Spleen (tissue), 11 donors: ENCODE measurements around the gene MYL3. TPM values are rescaled to one million over a fixed set of nuclear protein-coding genes. Genes with fewer than 3 reads are reported as not detected.

ENCODE experiments used
- DNase-seq: peaks from one replicate; pipeline ENCODE4 v3.0.0-alpha.2; 2020
- H3K27ac ChIP-seq, 8 donors: fragments of 200-600 bp; sonication (generic) in 7 of 8; 1 replicate in 4 of 8; 2 replicates in 4 of 8; pipeline versions ENCODE4 v1.5.0 to v1.8.0; 2016 to 2021; ENCODE audit warnings: inconsistent platforms in 4 of 8, mild to moderate bottlenecking in 4 of 8, moderate library complexity in 1 of 8
- H3K27me3 ChIP-seq, 7 donors: fragments of 200-600 bp; sonication (generic) in 6 of 7; replicated peaks in 1 of 7; 1 replicate in 4 of 7; 2 replicates in 3 of 7; pipeline versions ENCODE4 v1.5.0 to v1.8.0; 2016 to 2021; ENCODE audit warnings: inconsistent platforms in 3 of 7, mild to moderate bottlenecking in 1 of 7
- H3K36me3 ChIP-seq, 6 donors: fragments of 200-600 bp; sonication (generic) in 5 of 6; 1 replicate in 4 of 6; 2 replicates in 2 of 6; pipeline versions ENCODE4 v1.5.0 to v1.8.0; 2016 to 2021; ENCODE audit warnings: inconsistent platforms in 2 of 6
- H3K4me1 ChIP-seq, 6 donors: fragments of 200-600 bp; sonication (generic) in 5 of 6; 1 replicate in 3 of 6; 2 replicates in 3 of 6; pipeline versions ENCODE4 v1.5.0 to v1.8.0; 2016 to 2021; ENCODE audit warnings: inconsistent platforms in 3 of 6
- H3K4me3 ChIP-seq, 8 donors: fragments of 200-600 bp; sonication (generic) in 7 of 8; 1 replicate in 4 of 8; 2 replicates in 4 of 8; pipeline versions ENCODE4 v1.5.0 to v1.8.0; 2016 to 2021; ENCODE audit warnings: inconsistent platforms in 4 of 8, mild to moderate bottlenecking in 4 of 8, moderate library complexity in 2 of 8
- H3K9me3 ChIP-seq, 8 donors: fragments of 200-600 bp; sonication (generic) in 7 of 8; 1 replicate in 4 of 8; 2 replicates in 4 of 8; pipeline versions ENCODE4 v1.5.0 to v1.8.0; 2016 to 2021; ENCODE audit warnings: inconsistent platforms in 4 of 8
- CTCF ChIP-seq, 11 experiments: fragments of 200-600 bp in 7 of 11; fragments of 450-650 bp in 4 of 11; sonication (generic) in 4 of 11; IDR thresholded peaks in 8 of 11; conservative IDR thresholded peaks in 3 of 11; 1 replicate in 7 of 11; 2 replicates in 4 of 11; pipeline versions ENCODE4 v1.4.0 to v1.8.0; 2016 to 2021; ENCODE audit warnings: antibody characterized with exemption in 11 of 11, inconsistent platforms in 4 of 11, mild to moderate bottlenecking in 1 of 11
- POLR2A ChIP-seq, 3 donors: fragments of 450-650 bp; IDR thresholded peaks; one replicate each; pipeline ENCODE4 v1.5.1; 2017; ENCODE audit warnings: antibody characterized with exemption in 3 of 3, mild to moderate bottlenecking in 1 of 3
- POLR2AphosphoS5 ChIP-seq, 3 donors: sonication (generic); formaldehyde crosslinking; IDR thresholded peaks; one replicate each; pipeline ENCODE4 v1.5.1; 2017; ENCODE audit warnings: antibody characterized with exemption in 3 of 3
- WGBS, 5 donors: extraction: QIAGEN DNeasy Blood & Tissue Kit in 3 of 5; methylation state at CpG; one replicate each; pipeline versions ENCODE4 v1.1.5 to v1.1.7; 2013 to 2018; 5-methylcytosine and 5-hydroxymethylcytosine counted together
- intact Hi-C: fragments of 100-400 bp; cut with DNase I; formaldehyde crosslinking; loops from one replicate; pipeline ENCODE4 v1.15.0; 2023; ENCODE audit warnings: low total_unique reads
- polyA plus RNA-seq, 3 donors: library from polyadenylated mRNA; stranded (reverse); fragments of 200-250 nt; gene quantifications; one replicate each; pipeline ENCODE4 v1.2.1, GENCODE V29; 2013
- total RNA-seq, 7 donors: library from RNA; depleted of rRNA in 3 of 7; stranded (reverse); fragments of >200 nt in 3 of 7; fragmentation: NEBNext Ultra II Directional in 4 of 7; extraction: Animal tissue kit (Norgen Biotek cat#: 25700) in 4 of 7; gene quantifications; one replicate each; pipeline versions ENCODE4 v1.1.0 to v1.2.1, GENCODE V29; 2016 to 2021
- donor health status: healthy with polysubstance abuse.
- donor health status: DM: no; HTN: no; CAD: no; lungs with moderate emphysema.
- donor health status: DM: no; HTN: no; CAD: no.
- donor health status: Bipolar disorder and iron deficiency.
- donor health status: healthy.
- donor health status: DM: no; HTN: no; CAD: no.
- donor health status: DM: yes; HTN: yes; CAD: no.

Gene MYL3
- total and polyA plus RNA-seq, 10 donors: 1.9 to 16.2 (median 6.0) TPM

- H3K4me1 ChIP-seq: peaks cover 3 to 25% (median 14%) of the 10 kb centered on the region in 6 donors
- H3K9me3 ChIP-seq: no peaks in the 10 kb centered on the region
- no peak overlapping the region for H3K27ac ChIP-seq
- DNase-seq: peak; percentile 60
- H3K27me3 ChIP-seq: peaks cover 0 to 3% (median 0%) of the 10 kb centered on the region in 7 donors
- intact Hi-C loops: no loop called here
- TF ChIP-seq POLR2A (IDR thresholded peaks at IDR 0.05): no peak
- TF ChIP-seq CTCF (IDR thresholded peaks at IDR 0.05 in 8 of 11, conservative IDR thresholded peaks at IDR 0.05 in 3 of 11): no peak
- TF ChIP-seq POLR2AphosphoS5 (IDR thresholded peaks at IDR 0.05): peak in 1 of 3 donors; percentile 28
- 86 to 93% (median 89%) methylated on average over 18 of the region's 18 CpGs for WGBS, 5 donors
- H3K4me3 ChIP-seq: no peak overlapping the region
- no peaks in the 10 kb centered on the region for H3K36me3 ChIP-seq
Measured at GRCh38 chr3:46904303-46905212, 41.3 kb upstream of the MYL3 start.

GRCh38 chr3:46903341-46904302, 40.4 kb upstream of the MYL3 start:
- WGBS, 5 donors: 67 to 80% (median 74%) methylated on average over 20 to 21 of the region's 21 CpGs
- Histone ChIP-seq H3K27ac (no peak overlapping the region), H3K4me3 (no peak overlapping the region), H3K27me3 (peaks cover 0 to 11% (median 6%) of the 10 kb centered on the region in 7 donors), H3K36me3 (no peaks in the 10 kb centered on the region), H3K4me1 (peaks cover 0 to 24% (median 14%) of the 10 kb centered on the region in 6 donors), H3K9me3 (no peaks in the 10 kb centered on the region)
- TF ChIP-seq POLR2A (IDR thresholded peaks at IDR 0.05): no peak
- no peak for TF ChIP-seq CTCF (IDR thresholded peaks at IDR 0.05 in 8 of 11, conservative IDR thresholded peaks at IDR 0.05 in 3 of 11)
- TF ChIP-seq POLR2AphosphoS5 (IDR thresholded peaks at IDR 0.05): peak in 1 of 3 donors; percentile 33
- DNase-seq: peak; percentile 64
- intact Hi-C loops: no loop called here

- Histone ChIP-seq H3K4me3 (no peak overlapping the region), H3K4me1 (peaks cover 0 to 30% (median 14%) of the 10 kb centered on the region in 6 donors), H3K36me3 (no peaks in the 10 kb centered on the region), H3K27ac (no peak overlapping the region), H3K9me3 (no peaks in the 10 kb centered on the region), H3K27me3 (peaks cover 0 to 23% (median 14%) of the 10 kb centered on the region in 7 donors)
- WGBS, 5 donors: 84 to 95% (median 88%) methylated on average over 12 to 15 of the region's 15 CpGs
- DNase-seq: peak; percentile 61
- TF ChIP-seq CTCF (IDR thresholded peaks at IDR 0.05 in 8 of 11, conservative IDR thresholded peaks at IDR 0.05 in 3 of 11): no peak
- TF ChIP-seq POLR2AphosphoS5 (IDR thresholded peaks at IDR 0.05): no peak
- TF ChIP-seq POLR2A (IDR thresholded peaks at IDR 0.05): no peak
- intact Hi-C loops: no loop called here
Measured at GRCh38 chr3:46902188-46902631, 39.0 kb upstream of the MYL3 start.
